ENCODE data around the gene KLHL12. TPM values are rescaled to one million over a fixed set of nuclear protein-coding genes. Genes with fewer than 3 reads are reported as not detected.

KLHL12 gene
- total and polyA plus RNA-seq, 2 of the 8 experiments (the other 6 are each of a cell fraction or from before 2014, with no cell fraction given): 27.2 to 33.3 TPM

GRCh38 chr1:202879128-202879527 is 47.9 kb downstream of the KLHL12 start:
- Histone ChIP-seq H3K27me3 (replicated peaks in 1 of 4; ENCODE audit: control insufficient read depth in 3 of 4, extremely low read depth in 1 of 4, insufficient read depth in 3 of 4, low read length in 3 of 4) (no peaks in the 10 kb centered on the region), H2BK20ac (ENCODE audit: low read length) (no peak overlapping the region), H3K9ac (replicated peaks in 1 of 4; ENCODE audit: extremely low read depth in 1 of 4, low read depth in 3 of 4, low read length in 3 of 4) (no peak overlapping the region), H3K23ac (ENCODE audit: insufficient read length) (no peak overlapping the region), H3K36me3 (ENCODE audit: control insufficient read depth in 2 of 4, insufficient read depth in 4 of 4, low read length in 3 of 4) (peaks cover 2 to 11% (median 8%) of the 10 kb centered on the region in 4 experiments; a peak in 6 of 8 replicates), H2AFZ (ENCODE audit: low read length) (no peak overlapping the region), H3K4me3 (ENCODE audit: extremely low read depth in 1 of 4, insufficient read depth in 2 of 4, low read depth in 3 of 4, low read length in 4 of 4) (no peak overlapping the region), H3K27ac (ENCODE audit: low read depth, low read length) (no peak overlapping the region), H2BK12ac (ENCODE audit: low read depth, low read length) (no peak overlapping the region), H3K9me3 (ENCODE audit: insufficient read depth in 2 of 2, low read depth in 1 of 2, low read length in 1 of 2) (no peaks in the 10 kb centered on the region), H3K23me2 (ENCODE audit: low read depth, low read length) (no peaks in the 10 kb centered on the region), H4K91ac (replicated peaks; ENCODE audit: insufficient read length, low read length) (no peak overlapping the region), H3K14ac (ENCODE audit: insufficient read length) (no peak overlapping the region), H3K56ac (replicated peaks; ENCODE audit: insufficient read length, low read depth, low read length) (no peak overlapping the region), H3K79me1 (ENCODE audit: low read depth, low read length) (no peaks in the 10 kb centered on the region; the same call in 1 of the 2 replicates), H2BK5ac (ENCODE audit: low read depth, low read length) (no peak overlapping the region), H2BK120ac (replicated peaks; ENCODE audit: low read depth, low read length) (no peak overlapping the region), H3K18ac (ENCODE audit: extremely low read depth, low read length) (no peak overlapping the region), H3K4ac (replicated peaks; ENCODE audit: insufficient read length, low read depth, low read length) (no peak overlapping the region), H3K79me2 (ENCODE audit: control insufficient read depth in 1 of 2, insufficient read depth in 2 of 2, low read length in 2 of 2) (no peaks in the 10 kb centered on the region), H3K4me1 (replicated peaks in 1 of 4; ENCODE audit: control insufficient read depth in 3 of 4, insufficient read depth in 4 of 4, low read length in 3 of 4) (no peaks in the 10 kb centered on the region), H4K20me1 (replicated peaks in 1 of 2; ENCODE audit: control insufficient read depth in 1 of 2, insufficient read depth in 2 of 2, low read length in 2 of 2) (peaks cover 0 to under 1% of the 10 kb centered on the region in 2 experiments), H3K4me2 (ENCODE audit: insufficient read depth in 1 of 2, low read depth in 2 of 2, low read length in 2 of 2) (no peak overlapping the region), H4K5ac (ENCODE audit: insufficient read length, low read depth, low read length) (no peak overlapping the region), H2AK5ac (ENCODE audit: low read depth, low read length) (no peak overlapping the region), H2BK15ac (ENCODE audit: low read length) (no peak overlapping the region), H4K8ac (ENCODE audit: extremely low read depth, insufficient read depth, low read length) (no peak overlapping the region)
- ChIA-PET CTCF (ENCODE audit: partially characterized antibody) (interaction anchor here (1.1 to 2.3 kb wide), 2 partner anchors 9 to 176 kb away, joined by 3 to 4 read pairs; no protein-coding TSS in a partner anchor), POLR2A (ENCODE audit: partially characterized antibody) (interaction anchor here (1.0 to 1.8 kb wide), 3 partner anchors 8 to 10 kb away, joined by 4 read pairs; partner anchors contain the start of gene RABIF)
- WGBS, 2 experiments (ENCODE audit: extremely low coverage in 1 of 2, insufficient coverage in 1 of 2, insufficient read length in 1 of 2, insufficient replicate concordance in 2 of 2, low coverage in 1 of 2, low lambda C conversion rate in 2 of 2, missing lambda C conversion rate in 1 of 2): 94% methylated on average over 1 of the region's 1 CpG; no CpG with 5 or more reads in 1 of the 2 experiments
- no peak for DNase-seq (ENCODE audit: low read depth in 1 of 2, low spot score in 2 of 2)
- no peak for FAIRE-seq
- 0 out of 2 replicates have a peak, but pooled peaks have one; percentile 34 for TF ChIP-seq KDM1A (IDR thresholded peaks at IDR 0.05; ENCODE audit: borderline replicate concordance, low read length)
- TF ChIP-seq JUN (IDR thresholded peaks at IDR 0.05; ENCODE audit: low read depth, low read length): no peak
